ENCODE measurements around the gene SMYD3. TPM values are rescaled to one million over a fixed set of nuclear protein-coding genes. Genes with fewer than 3 reads are reported as not detected.
A peak's percentile ranks its signal among the peaks of the same experiment; 100 is the strongest.

The SMYD3 gene
- total and polyA plus RNA-seq, 9 of the 15 experiments (the other 6 are each of a cell fraction or from before 2014, with no cell fraction given) = 128 to 440 (median 197) TPM

DNA sequence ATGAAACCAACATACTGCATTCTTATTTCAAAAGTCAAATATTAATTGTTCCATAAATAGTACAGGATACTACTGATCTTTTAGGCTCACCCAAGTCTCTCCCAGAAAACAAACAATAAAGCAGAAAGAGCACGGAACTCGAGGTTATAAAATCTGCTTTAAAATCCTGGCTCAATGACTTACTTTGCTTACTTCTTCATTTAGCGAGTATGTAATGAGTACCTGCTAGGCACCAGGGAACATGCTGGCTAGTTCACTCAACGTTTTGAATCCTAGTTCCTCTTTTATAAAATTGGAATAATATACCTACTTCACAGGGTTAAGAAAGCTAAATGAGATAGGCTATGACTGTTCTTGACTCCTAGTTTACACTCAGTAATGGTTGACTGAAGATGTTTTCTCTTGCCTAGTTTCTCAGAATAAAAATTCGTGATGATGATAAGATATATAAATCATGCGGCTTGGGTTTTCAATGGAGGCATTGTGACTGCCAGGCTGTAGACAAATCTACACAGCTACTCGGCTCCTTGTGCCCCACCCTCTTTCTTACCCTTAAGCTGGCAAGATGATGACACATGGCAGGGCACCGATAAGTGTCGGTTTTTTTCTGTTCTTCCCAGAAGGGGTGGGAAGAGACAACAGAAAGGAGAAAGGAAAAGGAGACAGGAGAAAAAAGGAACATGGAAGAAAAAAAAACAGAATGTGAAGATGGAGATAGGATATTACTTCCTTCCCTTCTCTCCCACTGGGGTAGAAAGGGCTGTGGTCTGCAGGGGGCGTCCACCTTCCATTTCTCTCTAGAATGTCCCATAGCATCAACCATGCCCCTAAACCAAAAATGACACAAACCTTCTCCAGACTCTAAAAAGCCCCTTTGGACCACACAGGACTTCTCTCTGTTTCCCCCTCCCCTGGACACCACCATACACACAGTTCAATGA, 507.1 kb downstream of the SMYD3 start:
- DNase-seq (ENCODE audit: extremely low read depth in 1 of 4, low spot score in 3 of 4) = no peak
- in situ Hi-C loops (cut with MboI) = loop anchor here (5.0 to 25.0 kb wide), 3 partner anchors 287 to 843 kb away; no protein-coding TSS in a partner anchor

More for the DNA sequence above, 507.1 kb downstream of the SMYD3 start:
- no peak overlapping the region for H3K9ac ChIP-seq (ENCODE audit: insufficient read depth in 1 of 2, low read depth in 2 of 2, low read length in 2 of 2)
- H3K4me1 ChIP-seq (replicated peaks in 1 of 2; ENCODE audit: control insufficient read depth in 2 of 2, insufficient read depth in 2 of 2, low read length in 2 of 2) = peaks cover 6 to 9% of the 10 kb centered on the region in 2 experiments; a peak in 4 of 5 replicates
- H3K9me3 ChIP-seq (replicated peaks; ENCODE audit: control insufficient read depth, insufficient read depth, low read depth, low read length) = no peaks in the 10 kb centered on the region
- intact Hi-C loops (cut with micrococcal nuclease) = loop anchor here (5.0 kb wide), 3 partner anchors 143 to 498 kb away; no protein-coding TSS in a partner anchor
- no peak overlapping the region for H2AFZ ChIP-seq (ENCODE audit: low read depth, low read length)
- no TSS peak for BruUV-seq (replicated peaks)
- FAIRE-seq = no peak
- TF ChIP-seq, protein P1, sequence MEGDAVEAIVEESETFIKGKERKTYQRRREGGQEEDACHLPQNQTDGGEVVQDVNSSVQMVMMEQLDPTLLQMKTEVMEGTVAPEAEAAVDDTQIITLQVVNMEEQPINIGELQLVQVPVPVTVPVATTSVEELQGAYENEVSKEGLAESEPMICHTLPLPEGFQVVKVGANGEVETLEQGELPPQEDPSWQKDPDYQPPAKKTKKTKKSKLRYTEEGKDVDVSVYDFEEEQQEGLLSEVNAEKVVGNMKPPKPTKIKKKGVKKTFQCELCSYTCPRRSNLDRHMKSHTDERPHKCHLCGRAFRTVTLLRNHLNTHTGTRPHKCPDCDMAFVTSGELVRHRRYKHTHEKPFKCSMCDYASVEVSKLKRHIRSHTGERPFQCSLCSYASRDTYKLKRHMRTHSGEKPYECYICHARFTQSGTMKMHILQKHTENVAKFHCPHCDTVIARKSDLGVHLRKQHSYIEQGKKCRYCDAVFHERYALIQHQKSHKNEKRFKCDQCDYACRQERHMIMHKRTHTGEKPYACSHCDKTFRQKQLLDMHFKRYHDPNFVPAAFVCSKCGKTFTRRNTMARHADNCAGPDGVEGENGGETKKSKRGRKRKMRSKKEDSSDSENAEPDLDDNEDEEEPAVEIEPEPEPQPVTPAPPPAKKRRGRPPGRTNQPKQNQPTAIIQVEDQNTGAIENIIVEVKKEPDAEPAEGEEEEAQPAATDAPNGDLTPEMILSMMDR (IDR thresholded peaks at IDR 0.05 in 2 of 3, conservative IDR thresholded peaks at IDR 0.05 in 1 of 3; ENCODE audit: insufficient read depth in 2 of 3, low read depth in 1 of 3, low read length in 3 of 3) = peak in 2 of 3 experiments; percentile 20 to 41; a peak in 2 of 6 replicates
- peak; percentile 58; the same call in 1 of the 2 replicates for TF ChIP-seq SPI1 (IDR thresholded peaks at IDR 0.05; ENCODE audit: borderline replicate concordance, low read depth, low read length)
- TF ChIP-seq NONO (IDR thresholded peaks at IDR 0.05; ENCODE audit: low read depth in 2 of 2, low read length in 1 of 2) = no peak
- peak in 1 of 2 experiments; percentile 33; a peak in 2 of 4 replicates for TF ChIP-seq RAD21 (CRISPR knock-in tag; conservative IDR thresholded peaks at IDR 0.05 in 1 of 2, IDR thresholded peaks at IDR 0.05 in 1 of 2)
- no peak overlapping the region for H3K4me2 ChIP-seq (ENCODE audit: insufficient read depth, low read length)
- H3K79me2 ChIP-seq (ENCODE audit: control insufficient read depth, insufficient read depth, low read length) = no peaks in the 10 kb centered on the region; the same call in 2 of the 3 replicates
- H3K27me3 ChIP-seq (ENCODE audit: control insufficient read depth in 2 of 2, insufficient read depth in 2 of 2, low read length in 2 of 2) = no peaks in the 10 kb centered on the region
- H3K27ac ChIP-seq (ENCODE audit: extremely low read depth, low read depth, low read length) = no peak overlapping the region
- WGBS (ENCODE audit: insufficient coverage, low coverage, missing lambda C conversion rate) = 41% methylated on average over 10 of the region's 10 CpGs
- no peak overlapping the region for H3K4me3 ChIP-seq
- CTCF ChIA-PET (ENCODE audit: low intra/inter-chr PET ratio) = no interaction called here
- no peaks in the 10 kb centered on the region for H4K20me1 ChIP-seq (replicated peaks; ENCODE audit: control insufficient read depth, insufficient read depth, low read length)
- peak; percentile 56; the same call in 2 of the 3 replicates for ATAC-seq
- POLR2A ChIA-PET = interaction anchor here (0.6 kb wide), 1 partner anchor 41 kb away, joined by 4 read pairs; no protein-coding TSS in a partner anchor
- no peaks in the 10 kb centered on the region for H3K36me3 ChIP-seq (ENCODE audit: control insufficient read depth, insufficient read depth, low read length)
- peaks cover 2% of the 10 kb centered on the region for H3K9me1 ChIP-seq (ENCODE audit: control insufficient read depth, insufficient read depth, low read length)

Measured in K562 (cell line).